Measurements from ENCODE around the gene HDAC4. TPM values are rescaled to one million over a fixed set of nuclear protein-coding genes. Genes with fewer than 3 reads are reported as not detected.

Gene HDAC4
- total and polyA plus RNA-seq, 9 of the 15 experiments (the other 6 are each of a cell fraction or from before 2014, with no cell fraction given), result 0.11 to 20.2 (median 4.0) TPM

DNA sequence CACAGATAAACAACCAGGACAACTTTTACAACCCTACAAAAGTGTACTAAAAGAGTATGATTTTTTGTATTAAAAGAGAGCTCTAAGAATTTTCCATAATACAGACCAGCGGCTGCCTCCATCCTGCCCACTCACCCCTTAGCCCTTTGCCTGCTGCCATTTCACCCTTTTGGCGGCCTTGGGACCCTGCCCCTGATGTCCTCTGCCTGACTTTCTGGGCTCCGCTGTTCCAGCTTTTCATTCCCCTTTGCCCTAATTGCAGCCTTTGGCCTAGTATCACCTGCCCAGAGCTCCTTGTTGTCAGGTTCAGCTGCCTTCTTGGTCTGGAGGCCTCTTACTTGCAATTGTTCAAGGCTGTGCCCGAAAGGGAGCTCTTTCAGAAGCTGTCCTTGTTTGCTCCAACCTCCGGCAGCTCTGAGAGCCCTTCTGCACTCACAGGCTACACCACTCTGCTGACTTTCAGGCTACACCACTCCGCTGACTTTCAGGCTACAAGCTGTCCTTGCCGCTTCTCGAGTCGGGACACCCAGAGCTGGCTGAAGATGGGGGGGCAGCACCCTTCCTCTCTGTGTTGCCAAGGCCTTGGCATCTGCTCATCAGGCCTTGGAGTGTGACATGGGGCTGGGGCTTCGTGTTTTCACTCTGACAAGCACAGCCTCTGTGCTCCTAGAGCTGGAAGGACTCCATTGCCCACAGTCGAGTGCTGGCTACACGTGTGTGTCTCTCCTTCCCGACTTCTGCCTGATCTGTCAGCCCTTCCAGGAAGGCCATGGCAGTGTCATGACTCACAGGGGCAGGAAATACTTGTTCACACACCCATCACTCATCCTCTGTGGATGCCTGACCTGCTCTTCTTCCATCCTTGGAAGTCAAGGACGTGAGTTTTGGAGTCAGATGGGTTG, 43.1 kb upstream of the HDAC4 start:
- Histone ChIP-seq H3K9ac (ENCODE audit: insufficient read depth in 1 of 2, low read depth in 2 of 2, low read length in 2 of 2) (no peak overlapping the region), H3K36me3 (ENCODE audit: control insufficient read depth, insufficient read depth, low read length) (no peaks in the 10 kb centered on the region), H3K9me1 (ENCODE audit: control insufficient read depth, insufficient read depth, low read length) (no peaks in the 10 kb centered on the region), H3K79me2 (ENCODE audit: control insufficient read depth, insufficient read depth, low read length) (no peaks in the 10 kb centered on the region), H3K9me3 (replicated peaks; ENCODE audit: control insufficient read depth, insufficient read depth, low read depth, low read length) (no peaks in the 10 kb centered on the region), H4K20me1 (replicated peaks; ENCODE audit: control insufficient read depth, insufficient read depth, low read length) (no peaks in the 10 kb centered on the region), H3K4me2 (ENCODE audit: insufficient read depth, low read length) (no peak overlapping the region), H3K4me3 (no peak overlapping the region), H3K27me3 (ENCODE audit: control insufficient read depth in 2 of 2, insufficient read depth in 2 of 2, low read length in 2 of 2) (peaks cover 11 to 58% of the 10 kb centered on the region in 2 experiments), H2AFZ (ENCODE audit: low read depth, low read length) (no peak overlapping the region), H3K27ac (ENCODE audit: extremely low read depth, low read depth, low read length) (no peak overlapping the region), H3K4me1 (replicated peaks in 1 of 2; ENCODE audit: control insufficient read depth in 2 of 2, insufficient read depth in 2 of 2, low read length in 2 of 2) (no peaks in the 10 kb centered on the region; a peak in 1 of 5 replicates)
- WGBS (ENCODE audit: insufficient coverage, low coverage, missing lambda C conversion rate), result 3% methylated on average over 10 of the region's 14 CpGs
- BruUV-seq (replicated peaks), result no TSS peak
- FAIRE-seq (no peak), ATAC-seq (no peak), DNase-seq (ENCODE audit: extremely low read depth in 1 of 4, low spot score in 3 of 4) (no peak)
- ChIA-PET POLR2A (interaction anchor here (0.5 to 1.2 kb wide), 3 partner anchors 13 to 261 kb away, joined by 3 to 4 read pairs (median 3); no protein-coding TSS in a partner anchor), CTCF (ENCODE audit: low intra/inter-chr PET ratio) (no interaction called here)
- intact Hi-C loops (cut with micrococcal nuclease) (no loop called here), in situ Hi-C loops (cut with MboI) (no loop called here)
- TF ChIP-seq SIN3B (IDR thresholded peaks at IDR 0.05; ENCODE audit: low read depth), result no peak

DNA sequence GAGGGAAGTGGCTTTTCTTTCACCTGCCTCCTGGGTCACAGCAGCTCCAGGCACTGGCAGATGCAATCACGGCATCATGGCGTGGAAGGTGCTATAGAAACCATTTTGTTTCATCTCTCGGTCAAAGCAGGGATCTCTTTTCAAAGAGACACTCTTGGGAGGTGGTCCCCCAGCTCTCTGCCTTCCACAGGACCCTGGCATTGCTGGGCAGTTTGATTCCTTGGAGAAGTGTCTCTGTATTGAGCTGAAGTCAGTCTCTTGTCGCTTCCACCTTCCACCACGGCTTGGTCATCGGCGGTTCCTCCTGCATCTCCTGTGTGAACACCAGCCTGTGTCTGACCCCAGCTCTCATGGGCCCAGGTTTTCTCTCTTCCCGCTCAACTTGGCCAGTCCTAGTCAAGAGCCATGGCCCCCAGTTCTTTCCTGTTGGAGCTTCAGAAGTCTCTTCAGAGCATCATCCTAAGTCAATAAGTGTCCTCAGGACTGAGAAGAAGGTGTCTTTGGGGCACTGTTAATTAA, 42.3 kb upstream of the HDAC4 start:
- WGBS (ENCODE audit: insufficient coverage, low coverage, missing lambda C conversion rate), result 0% methylated on average over 7 of the region's 8 CpGs
- in situ Hi-C loops (cut with MboI), result no loop called here

More for the DNA sequence above, 42.3 kb upstream of the HDAC4 start:
- FAIRE-seq, result no peak
- DNase-seq (ENCODE audit: extremely low read depth in 1 of 4, low spot score in 3 of 4), result no peak
- BruUV-seq (replicated peaks), result no TSS peak
- no peaks in the 10 kb centered on the region; a peak in 1 of 5 replicates for H3K4me1 ChIP-seq (replicated peaks in 1 of 2; ENCODE audit: control insufficient read depth in 2 of 2, insufficient read depth in 2 of 2, low read length in 2 of 2)
- peaks cover 11 to 58% of the 10 kb centered on the region in 2 experiments for H3K27me3 ChIP-seq (ENCODE audit: control insufficient read depth in 2 of 2, insufficient read depth in 2 of 2, low read length in 2 of 2)
- CTCF ChIA-PET (ENCODE audit: low intra/inter-chr PET ratio), result no interaction called here
- H3K36me3 ChIP-seq (ENCODE audit: control insufficient read depth, insufficient read depth, low read length), result no peaks in the 10 kb centered on the region
- intact Hi-C loops (cut with micrococcal nuclease), result no loop called here
- no peak overlapping the region for H2AFZ ChIP-seq (ENCODE audit: low read depth, low read length)
- H3K79me2 ChIP-seq (ENCODE audit: control insufficient read depth, insufficient read depth, low read length), result no peaks in the 10 kb centered on the region
- no peak overlapping the region for H3K9ac ChIP-seq (ENCODE audit: insufficient read depth in 1 of 2, low read depth in 2 of 2, low read length in 2 of 2)
- H3K9me3 ChIP-seq (replicated peaks; ENCODE audit: control insufficient read depth, insufficient read depth, low read depth, low read length), result no peaks in the 10 kb centered on the region
- ATAC-seq, result no peak
- POLR2A ChIA-PET, result interaction anchor here (0.6 to 1.2 kb wide), 2 partner anchors 12 to 261 kb away, joined by 3 to 4 read pairs; no protein-coding TSS in a partner anchor
- no peak overlapping the region for H3K4me3 ChIP-seq
- H3K4me2 ChIP-seq (ENCODE audit: insufficient read depth, low read length), result no peak overlapping the region
- TF ChIP-seq ZSCAN32 (CRISPR knock-in tag; IDR thresholded peaks at IDR 0.05), result no peak
- TF ChIP-seq GABPA (tag; conservative IDR thresholded peaks at IDR 0.05; ENCODE audit: low read depth), result no peak
- TF ChIP-seq DACH1 (IDR thresholded peaks at IDR 0.05; ENCODE audit: partially characterized antibody), result no peak
- no peak overlapping the region for H3K27ac ChIP-seq (ENCODE audit: extremely low read depth, low read depth, low read length)
- H3K9me1 ChIP-seq (ENCODE audit: control insufficient read depth, insufficient read depth, low read length), result no peaks in the 10 kb centered on the region
- H4K20me1 ChIP-seq (replicated peaks; ENCODE audit: control insufficient read depth, insufficient read depth, low read length), result no peaks in the 10 kb centered on the region
